ENCODE data around the gene TSPAN8.

TSPAN8 gene

GRCh38 chr12:71183018-71183417, 25.2 kb upstream of the TSPAN8 start:
- H3K4me3 ChIP-seq (ENCODE audit: low read length) = no peak overlapping the region
- TF ChIP-seq CTCF (IDR thresholded peaks at IDR 0.05; ENCODE audit: insufficient read depth, low read depth, low read length, missing control alignments) = no peak
- peak; percentile 50 for DNase-seq (ENCODE audit: low read depth)

DNA sequence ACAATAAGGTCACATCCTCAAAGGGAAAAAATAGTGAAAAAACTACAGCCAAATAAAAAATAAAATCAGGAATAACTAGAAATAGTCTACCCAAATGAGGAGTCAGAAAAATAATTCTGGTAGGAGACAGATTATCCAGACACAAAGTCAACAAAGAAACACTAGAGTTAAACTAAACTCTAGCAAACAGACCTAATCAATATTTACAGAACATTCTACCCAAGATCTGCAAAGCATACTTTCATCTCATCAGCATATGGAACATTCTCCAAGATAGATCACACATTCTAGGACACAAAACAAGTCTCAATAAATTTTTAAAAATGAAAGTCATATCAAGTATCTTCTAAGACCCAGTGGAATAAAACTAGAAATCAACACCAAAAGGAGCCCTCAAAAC, 20.4 kb upstream of the TSPAN8 start:
- H3K4me3 ChIP-seq (ENCODE audit: low read length) = no peak overlapping the region
- no peak for TF ChIP-seq CTCF (IDR thresholded peaks at IDR 0.05; ENCODE audit: insufficient read depth, low read depth, low read length, missing control alignments)
- no peak for DNase-seq (ENCODE audit: low read depth)

DNA sequence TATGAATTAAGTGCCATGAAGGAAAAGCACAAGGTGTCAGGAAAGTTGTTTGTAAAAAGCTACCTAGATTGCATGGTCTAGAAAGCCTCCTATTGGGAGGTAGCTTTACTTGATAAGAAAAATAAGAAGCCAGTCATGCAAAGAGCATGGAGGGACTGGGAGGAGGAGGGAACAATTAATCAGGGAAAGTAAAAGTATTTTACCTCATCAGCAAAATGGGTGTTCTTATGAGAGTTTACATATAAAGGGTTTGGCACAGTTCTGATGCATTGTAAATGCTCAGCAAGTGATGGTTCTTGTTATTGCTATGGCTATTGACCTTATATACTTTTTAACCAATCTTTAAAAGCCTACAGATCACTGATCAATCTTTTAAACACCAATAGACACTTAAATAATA, 17.0 kb upstream of the TSPAN8 start:
- DNase-seq (ENCODE audit: low read depth) = no peak
- no peak for TF ChIP-seq CTCF (IDR thresholded peaks at IDR 0.05; ENCODE audit: insufficient read depth, low read depth, low read length, missing control alignments)

GRCh38 chr12:71174146-71174545, 16.3 kb upstream of the TSPAN8 start:
- no peak for TF ChIP-seq CTCF (IDR thresholded peaks at IDR 0.05; ENCODE audit: insufficient read depth, low read depth, low read length, missing control alignments)
- no peak overlapping the region for H3K4me3 ChIP-seq (ENCODE audit: low read length)
- no peak for DNase-seq (ENCODE audit: low read depth)

More for the DNA sequence above, 17.0 kb upstream of the TSPAN8 start:
- H3K4me3 ChIP-seq (ENCODE audit: low read length) = no peak overlapping the region

- TF ChIP-seq CTCF (IDR thresholded peaks at IDR 0.05; ENCODE audit: insufficient read depth, low read depth, low read length, missing control alignments) = no peak
- H3K4me3 ChIP-seq (ENCODE audit: low read length) = no peak overlapping the region
- no peak for DNase-seq (ENCODE audit: low read depth)
Observed at GRCh38 chr12:71170456-71170855, 12.7 kb upstream of the TSPAN8 start.

DNA sequence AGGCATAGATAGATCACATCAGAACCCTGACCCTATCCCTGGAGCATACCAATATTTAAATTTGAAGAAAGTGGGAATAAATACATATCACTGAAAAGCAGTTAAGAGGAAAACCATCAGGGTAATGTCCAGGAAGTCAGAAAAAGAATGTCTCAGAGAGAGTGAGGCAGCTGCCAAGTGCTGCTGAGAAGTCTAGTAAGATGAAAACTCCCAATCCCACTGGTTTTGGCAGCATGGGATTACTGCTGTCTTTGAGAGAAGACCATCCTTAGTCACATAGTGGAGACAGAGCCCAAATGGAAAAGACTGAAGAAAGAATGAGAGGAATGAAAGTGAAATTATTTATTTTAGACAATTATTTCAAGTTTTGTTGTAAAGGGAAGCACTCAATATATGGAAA, 11.5 kb upstream of the TSPAN8 start:
- no peak overlapping the region for H3K4me3 ChIP-seq (ENCODE audit: low read length)
- no peak for TF ChIP-seq CTCF (IDR thresholded peaks at IDR 0.05; ENCODE audit: insufficient read depth, low read depth, low read length, missing control alignments)
- no peak for DNase-seq (ENCODE audit: low read depth)

DNA sequence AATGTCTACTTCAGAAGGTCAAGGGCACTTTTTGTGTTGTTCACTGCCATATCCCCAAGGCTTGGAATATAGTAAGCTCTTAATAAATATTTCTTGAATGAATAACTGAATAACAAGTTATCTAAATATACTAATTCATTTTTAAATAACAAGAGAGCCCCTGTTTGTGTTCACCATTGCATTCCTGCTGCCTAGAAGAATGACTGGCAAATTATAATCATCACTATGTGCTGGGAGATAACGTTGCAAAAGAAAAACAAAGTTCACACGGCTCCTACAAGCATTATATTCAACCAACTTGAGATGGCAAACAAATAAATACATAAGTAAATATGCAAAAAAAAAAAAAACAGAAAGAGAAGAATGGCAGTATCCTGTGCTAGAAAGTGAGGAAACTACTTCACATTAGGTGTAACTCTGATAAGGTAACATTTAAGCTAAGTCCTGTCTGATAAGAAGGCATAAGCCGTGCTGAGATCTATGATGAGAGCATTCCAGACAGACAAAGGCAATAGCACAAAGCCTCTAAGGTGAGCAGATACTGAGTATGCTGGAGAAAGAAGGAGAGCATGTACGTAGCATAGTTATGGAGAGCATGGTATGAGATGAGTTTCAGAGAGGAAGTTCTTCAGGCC, 9.2 kb upstream of the TSPAN8 start:
- no peak for DNase-seq (ENCODE audit: low read depth)
- no peak for TF ChIP-seq CTCF (IDR thresholded peaks at IDR 0.05; ENCODE audit: insufficient read depth, low read depth, low read length, missing control alignments)
- H3K4me3 ChIP-seq (ENCODE audit: low read length) = no peak overlapping the region

All from epithelial cell of esophagus (primary cell).